Breast epithelium (tissue), 3 donors: ENCODE results near the gene TMEM59.

Source experiments
- CTCF ChIP-seq, 3 donors: fragments of 450-650 bp; IDR thresholded peaks; one replicate each; pipeline ENCODE4 v1.5.1; 2016 to 2017; ENCODE audit warnings: antibody characterized with exemption in 3 of 3, mild to moderate bottlenecking in 3 of 3, moderate library complexity in 3 of 3
- POLR2A ChIP-seq: fragments of 450-650 bp; IDR thresholded peaks from one replicate; pipeline ENCODE4 v1.6.1; 2016; ENCODE audit warnings: antibody characterized with exemption, mild to moderate bottlenecking, moderate library complexity
- POLR2AphosphoS5 ChIP-seq, 3 donors: sonication (generic); formaldehyde crosslinking; IDR thresholded peaks; one replicate each; pipeline ENCODE4 v1.6.1; 2017; ENCODE audit warnings: antibody characterized with exemption in 3 of 3

GRCh38 chr1:54037476-54037875, 15.5 kb downstream of the TMEM59 start:
- TF ChIP-seq CTCF (IDR thresholded peaks at IDR 0.05): no peak
- TF ChIP-seq POLR2A: no peak
- TF ChIP-seq POLR2AphosphoS5 (IDR thresholded peaks at IDR 0.05): no peak
